Measurements from ENCODE around the gene HOXD12. TPM values are rescaled to one million over a fixed set of nuclear protein-coding genes. Genes with fewer than 3 reads are reported as not detected.

The HOXD12 gene
- polyA plus RNA-seq, 1 of the 3 experiments (the other 2 are of a cell fraction), result not detected

DNA sequence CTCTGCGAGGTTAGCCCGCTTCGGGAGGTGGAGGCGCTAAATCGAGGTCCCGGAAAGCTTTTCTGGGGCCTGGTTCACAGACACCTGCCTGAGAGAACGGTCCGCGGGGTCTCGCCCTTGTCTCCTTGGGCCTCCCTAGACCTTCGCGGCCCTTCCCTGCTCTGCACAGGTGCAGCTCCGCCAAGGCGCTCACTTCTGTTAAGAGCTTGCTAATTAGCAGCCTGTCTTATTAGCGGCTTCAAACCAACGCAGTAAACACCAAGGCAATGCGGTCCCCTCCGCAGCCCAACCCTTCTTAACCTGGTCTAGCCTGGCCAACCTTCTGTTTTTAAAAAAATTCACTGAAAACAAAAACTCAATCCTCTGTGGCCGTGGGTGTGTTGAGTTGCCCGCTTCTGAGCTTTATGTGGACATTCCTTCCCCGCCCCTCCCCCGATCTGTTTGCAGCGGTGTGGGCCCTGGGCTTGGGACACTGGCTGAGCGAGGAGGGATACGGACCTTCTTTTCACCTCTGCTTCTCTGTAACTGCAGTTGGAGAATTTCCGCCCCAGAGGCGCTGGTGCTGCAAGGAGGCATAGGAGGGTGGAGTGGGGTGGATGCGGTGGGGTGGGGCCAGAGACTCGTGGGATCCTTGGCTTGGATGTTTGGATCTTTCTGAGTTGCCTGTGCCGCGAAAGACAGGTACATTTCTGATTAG lies 48.4 kb downstream of the HOXD12 start:
- H3K27me3 ChIP-seq (ENCODE audit: insufficient read depth), result no peaks in the 10 kb centered on the region
- no peaks in the 10 kb centered on the region for H4K20me1 ChIP-seq (ENCODE audit: insufficient read depth)
- WGBS (ENCODE audit: low lambda C conversion rate), result 95% methylated on average over 28 of the region's 31 CpGs
- H3K9ac ChIP-seq, result no peak overlapping the region
- no peak overlapping the region for H2AFZ ChIP-seq (ENCODE audit: low read depth)
- no peak for TF ChIP-seq FOSL2 (IDR thresholded peaks at IDR 0.05; ENCODE audit: borderline replicate concordance, low read depth)
- no peak for TF ChIP-seq NRF1 (IDR thresholded peaks at IDR 0.05; ENCODE audit: low read depth, low read length)
- TF ChIP-seq NFIC (IDR thresholded peaks at IDR 0.05; ENCODE audit: borderline replicate concordance), result no peak
- TF ChIP-seq SIN3A (IDR thresholded peaks at IDR 0.05; ENCODE audit: borderline replicate concordance, low read depth, low read length), result no peak
- no peak for TF ChIP-seq TCF12 (IDR thresholded peaks at IDR 0.05)
- no peak for TF ChIP-seq FOXM1 (IDR thresholded peaks at IDR 0.05; ENCODE audit: low read depth)
- TF ChIP-seq GABPA (IDR thresholded peaks at IDR 0.05; ENCODE audit: low read depth), result no peak
- no peak for TF ChIP-seq USF2 (IDR thresholded peaks at IDR 0.05; ENCODE audit: borderline replicate concordance, low read depth, low read length)
- no peak for TF ChIP-seq TEAD4 (IDR thresholded peaks at IDR 0.05; ENCODE audit: borderline replicate concordance, insufficient read depth)
- TF ChIP-seq ZBTB33 (IDR thresholded peaks at IDR 0.05; ENCODE audit: borderline replicate concordance, low read depth), result no peak
- no peak for TF ChIP-seq REST (IDR thresholded peaks at IDR 0.05; ENCODE audit: low read depth, low read length)
- TF ChIP-seq, protein P1, sequence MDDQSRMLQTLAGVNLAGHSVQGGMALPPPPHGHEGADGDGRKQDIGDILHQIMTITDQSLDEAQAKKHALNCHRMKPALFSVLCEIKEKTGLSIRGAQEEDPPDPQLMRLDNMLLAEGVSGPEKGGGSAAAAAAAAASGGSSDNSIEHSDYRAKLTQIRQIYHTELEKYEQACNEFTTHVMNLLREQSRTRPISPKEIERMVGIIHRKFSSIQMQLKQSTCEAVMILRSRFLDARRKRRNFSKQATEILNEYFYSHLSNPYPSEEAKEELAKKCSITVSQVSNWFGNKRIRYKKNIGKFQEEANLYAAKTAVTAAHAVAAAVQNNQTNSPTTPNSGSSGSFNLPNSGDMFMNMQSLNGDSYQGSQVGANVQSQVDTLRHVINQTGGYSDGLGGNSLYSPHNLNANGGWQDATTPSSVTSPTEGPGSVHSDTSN (IDR thresholded peaks at IDR 0.05), result no peak
- TF ChIP-seq MEF2A (IDR thresholded peaks at IDR 0.05; ENCODE audit: borderline replicate concordance, low read depth), result no peak
- no peak overlapping the region for H3K4me2 ChIP-seq
- H3K4me1 ChIP-seq (ENCODE audit: control insufficient read depth in 1 of 2, insufficient read depth in 2 of 2, low read depth in 1 of 2, low read length in 1 of 2), result peaks cover 0 to 8% of the 10 kb centered on the region in 2 experiments; a peak in 1 of 4 replicates
- no peaks in the 10 kb centered on the region for H3F3A ChIP-seq (replicated peaks; ENCODE audit: insufficient read depth)
- no peaks in the 10 kb centered on the region for H3K9me2 ChIP-seq
- CTCF ChIA-PET, result interaction anchor here (0.9 to 4.4 kb wide), 5 partner anchors 8 to 503 kb away, joined by 3 to 24 read pairs (median 4); no protein-coding TSS in a partner anchor
- DNase-seq, result no peak
- POLR2A ChIA-PET, result no interaction called here
- peaks cover 0 to 6% of the 10 kb centered on the region in 2 experiments for H3K36me3 ChIP-seq (replicated peaks in 1 of 2; ENCODE audit: control insufficient read depth in 1 of 2, insufficient read depth in 2 of 2, low read length in 1 of 2)
- no peak overlapping the region; a peak in 1 of 4 replicates for H3K27ac ChIP-seq (ENCODE audit: low read depth in 2 of 2, low read length in 1 of 2)
- no peaks in the 10 kb centered on the region for H3K9me3 ChIP-seq
- no peak overlapping the region for H3K4me3 ChIP-seq (ENCODE audit: low read depth in 2 of 2, low read length in 1 of 2)
- H3K79me2 ChIP-seq (ENCODE audit: insufficient read depth), result peaks cover 4% of the 10 kb centered on the region; the same call in 1 of the 2 replicates

Data from SK-N-SH (cell line).